DND-41 (cell line): ENCODE measurements around the gene EPHA7.

Experiments used
- ATAC-seq: fragments of 200-7000 bp; cut with Tn5 transposase; 3 replicates; pipeline ENCODE4 v1.9.1; 2021; ENCODE audit warnings: low read depth; ENCODE audit not compliant: insufficient read depth
- DNase-seq: peaks from one replicate; pipeline ENCODE4 v3.0.0-alpha.2; 2020
- H2AFZ ChIP-seq: 2 replicates; pipeline ENCODE4 v1.6.0; 2012; ENCODE audit warnings: low read depth, low read length
- H3K27ac ChIP-seq: 2 replicates; pipeline ENCODE4 v1.5.1; 2012; ENCODE audit warnings: low read length, inconsistent platforms
- H3K27me3 ChIP-seq: fragments of 200-600 bp; sonication (generic); 2 replicates; pipeline ENCODE4 v1.6.0; 2012; ENCODE audit warnings: low read length, mild to moderate bottlenecking, inconsistent platforms; ENCODE audit not compliant: insufficient read depth, poor library complexity
- H3K36me3 ChIP-seq: 2 replicates; pipeline ENCODE4 v1.5.1; 2012; ENCODE audit warnings: low read length, inconsistent platforms; ENCODE audit not compliant: insufficient read depth
- H3K4me1 ChIP-seq: 2 replicates; pipeline ENCODE4 v1.5.1; 2012; ENCODE audit warnings: mild to moderate bottlenecking, low read length; ENCODE audit not compliant: insufficient read depth
- H3K4me2 ChIP-seq: 2 replicates; pipeline ENCODE4 v1.6.0; 2012; ENCODE audit warnings: mild to moderate bottlenecking, moderate library complexity, low read length, inconsistent platforms; ENCODE audit not compliant: insufficient read depth
- H3K4me3 ChIP-seq, 2 experiments: fragments of 200-600 bp in 1 of 2; shearing (Covaris generic) in 1 of 2; 2 replicates each; pipeline ENCODE4 v1.5.1; 2012 to 2016; ENCODE audit warnings: inconsistent platforms in 2 of 2, low read length in 2 of 2, mild to moderate bottlenecking in 2 of 2, low read depth in 1 of 2, moderate library complexity in 1 of 2
- H3K79me2 ChIP-seq: 2 replicates; pipeline ENCODE4 v1.6.0; 2012; ENCODE audit warnings: low read length, inconsistent platforms; ENCODE audit not compliant: insufficient read depth
- H3K9ac ChIP-seq: 2 replicates; pipeline ENCODE4 v1.6.0; 2012; ENCODE audit warnings: low read depth, mild to moderate bottlenecking, inconsistent platforms, low read length, moderate library complexity
- H3K9me3 ChIP-seq: 2 replicates; pipeline ENCODE4 v1.5.1; 2012; ENCODE audit warnings: low read length, moderate library complexity, mild to moderate bottlenecking, inconsistent platforms; ENCODE audit not compliant: insufficient read depth, severe bottlenecking
- H4K20me1 ChIP-seq: 2 replicates; pipeline ENCODE4 v1.6.0; 2012; ENCODE audit warnings: low read length; ENCODE audit not compliant: insufficient read depth
- CTCF ChIP-seq: IDR thresholded peaks from 2 replicates; pipeline ENCODE4 v1.5.1; 2012; ENCODE audit warnings: borderline replicate concordance, low read length, moderate library complexity, mild to moderate bottlenecking; ENCODE audit not compliant: poor library complexity, severe bottlenecking; ENCODE audit errors: extremely low read depth
- EZH2 ChIP-seq: IDR thresholded peaks from 3 replicates; pipeline ENCODE4 v1.6.1; 2012; ENCODE audit warnings: borderline replicate concordance, low read depth, mild to moderate bottlenecking, moderate library complexity, low read length, inconsistent platforms; ENCODE audit not compliant: severe bottlenecking

The EPHA7 gene

GRCh38 chr6:93226822-93227221 lies 192.5 kb downstream of the EPHA7 start:
- ATAC-seq (no peak), DNase-seq (no peak)
- Histone ChIP-seq H3K36me3 (no peaks in the 10 kb centered on the region), H3K79me2 (no peaks in the 10 kb centered on the region), H2AFZ (no peak overlapping the region), H4K20me1 (no peaks in the 10 kb centered on the region), H3K27ac (no peak overlapping the region), H3K4me2 (no peak overlapping the region), H3K4me3 (no peak overlapping the region), H3K9me3 (no peaks in the 10 kb centered on the region), H3K9ac (no peak overlapping the region), H3K27me3 (no peaks in the 10 kb centered on the region), H3K4me1 (no peaks in the 10 kb centered on the region)
- TF ChIP-seq CTCF (no peak), EZH2 (no peak)

- Histone ChIP-seq H3K4me1 (no peaks in the 10 kb centered on the region), H3K9ac (no peak overlapping the region), H3K36me3 (no peaks in the 10 kb centered on the region), H3K79me2 (no peaks in the 10 kb centered on the region), H3K27ac (no peak overlapping the region), H3K4me3 (no peak overlapping the region), H4K20me1 (no peaks in the 10 kb centered on the region), H3K4me2 (no peak overlapping the region), H3K27me3 (no peaks in the 10 kb centered on the region), H3K9me3 (no peaks in the 10 kb centered on the region), H2AFZ (no peak overlapping the region)
- DNase-seq (no peak), ATAC-seq (no peak)
- TF ChIP-seq CTCF (no peak), EZH2 (no peak)
Measured at GRCh38 chr6:93222071-93222851, 197.1 kb downstream of the EPHA7 start.

- H3K79me2 ChIP-seq: no peaks in the 10 kb centered on the region
- H3K36me3 ChIP-seq: no peaks in the 10 kb centered on the region
- TF ChIP-seq EZH2: no peak
- no peak for TF ChIP-seq CTCF
- no peak overlapping the region for H3K4me3 ChIP-seq
- DNase-seq (no peak), ATAC-seq (no peak)
- no peak overlapping the region for H3K4me2 ChIP-seq
- H3K9ac ChIP-seq: no peak overlapping the region
- H2AFZ ChIP-seq: no peak overlapping the region
- no peaks in the 10 kb centered on the region for H3K4me1 ChIP-seq
- no peaks in the 10 kb centered on the region for H3K27me3 ChIP-seq
- H3K9me3 ChIP-seq: no peaks in the 10 kb centered on the region
- H3K27ac ChIP-seq: no peak overlapping the region
- H4K20me1 ChIP-seq: no peaks in the 10 kb centered on the region
Measured at GRCh38 chr6:93219447-93219846, 199.9 kb downstream of the EPHA7 start.

- no peak overlapping the region for H2AFZ ChIP-seq
- H4K20me1 ChIP-seq: no peaks in the 10 kb centered on the region
Measured at GRCh38 chr6:93218096-93218495, 201.3 kb downstream of the EPHA7 start.

More at GRCh38 chr6:93218096-93218495, 201.3 kb downstream of the EPHA7 start:
- no peak overlapping the region for H3K27ac ChIP-seq
- no peaks in the 10 kb centered on the region for H3K9me3 ChIP-seq
- H3K4me2 ChIP-seq: no peak overlapping the region
- no peak for ATAC-seq
- no peaks in the 10 kb centered on the region for H3K36me3 ChIP-seq
- no peak overlapping the region for H3K4me3 ChIP-seq
- TF ChIP-seq EZH2: no peak
- no peak for TF ChIP-seq CTCF
- H3K27me3 ChIP-seq: no peaks in the 10 kb centered on the region
- no peaks in the 10 kb centered on the region for H3K79me2 ChIP-seq
- DNase-seq: no peak
- H3K4me1 ChIP-seq: no peaks in the 10 kb centered on the region
- H3K9ac ChIP-seq: no peak overlapping the region
